Endothelial cell of umbilical vein (primary cell): ENCODE measurements around the gene PDAP1.

Experiments
- MAX ChIP-seq: IDR thresholded peaks from 2 replicates; pipeline ENCODE4 v1.6.1; 2011; ENCODE audit not compliant: insufficient read depth, insufficient read length
- POLR2A ChIP-seq: IDR thresholded peaks from 2 replicates; pipeline ENCODE4 v1.6.1; 2012; ENCODE audit warnings: low read depth, mild to moderate bottlenecking, control low read depth, low read length
- POLR2AphosphoS5 ChIP-seq: IDR thresholded peaks from 2 replicates; pipeline ENCODE4 v1.6.1; 2012; ENCODE audit warnings: low read depth, mild to moderate bottlenecking, control low read depth, low read length, moderate library complexity; ENCODE audit not compliant: insufficient read depth

DNA sequence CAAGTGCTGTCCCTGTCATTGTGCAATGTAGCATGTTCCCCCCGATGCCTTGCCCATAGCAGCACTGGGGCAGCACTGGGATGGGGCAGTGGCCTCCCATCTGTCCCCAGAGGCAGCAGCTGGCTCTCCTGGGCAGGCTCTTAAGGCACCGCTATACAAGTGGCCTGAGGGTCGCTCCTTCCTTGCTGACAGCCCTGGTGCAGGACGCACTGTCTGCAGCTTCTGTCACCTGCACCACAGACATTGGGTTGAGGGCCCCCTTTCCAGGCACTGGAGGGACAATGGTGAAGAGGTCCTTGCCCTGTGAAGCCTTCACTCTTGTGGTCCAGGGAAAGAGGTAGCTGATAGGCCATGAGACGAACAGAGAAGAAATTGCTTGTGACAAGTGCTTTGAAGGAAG, 40.9 kb upstream of the PDAP1 start:
- TF ChIP-seq MAX (no peak), POLR2AphosphoS5 (no peak), POLR2A (no peak)
